GM19240 (cell line): ENCODE data around the gene PRELID2.
"Not testable (repeated sequence)": the region's sequence is repeated elsewhere in the genome, so short reads cannot be mapped to it uniquely, and the experiment has no call there.

Experiments
- DNase-seq: peaks from one replicate; pipeline ENCODE4 v3.0.0; 2011; ENCODE audit warnings: low spot score; ENCODE audit not compliant: insufficient read length

PRELID2 gene

GRCh38 chr5:145752534-145752933, 82.6 kb downstream of the PRELID2 start:
- no peak for DNase-seq

DNA sequence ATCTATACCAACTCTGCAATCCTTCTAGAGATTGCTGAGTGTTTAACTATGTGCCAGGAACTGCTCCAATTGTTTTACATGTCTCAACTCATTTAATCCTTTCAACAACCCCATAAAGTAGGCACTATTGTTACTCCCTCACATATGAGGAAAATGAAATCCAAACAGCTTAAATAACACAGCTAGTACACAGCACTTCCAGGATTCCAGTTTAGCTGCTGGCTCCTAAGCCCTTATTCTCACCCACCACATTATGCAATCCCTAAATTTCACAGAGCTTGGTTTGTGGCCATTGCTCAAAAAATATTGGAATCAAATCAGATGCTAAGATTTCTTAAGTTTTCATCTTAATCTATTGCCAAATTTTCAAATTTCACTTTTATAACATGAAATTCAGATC, 84.9 kb downstream of the PRELID2 start:
- no peak for DNase-seq

GRCh38 chr5:145743396-145744061, 91.6 kb downstream of the PRELID2 start:
- no peak for DNase-seq

DNA sequence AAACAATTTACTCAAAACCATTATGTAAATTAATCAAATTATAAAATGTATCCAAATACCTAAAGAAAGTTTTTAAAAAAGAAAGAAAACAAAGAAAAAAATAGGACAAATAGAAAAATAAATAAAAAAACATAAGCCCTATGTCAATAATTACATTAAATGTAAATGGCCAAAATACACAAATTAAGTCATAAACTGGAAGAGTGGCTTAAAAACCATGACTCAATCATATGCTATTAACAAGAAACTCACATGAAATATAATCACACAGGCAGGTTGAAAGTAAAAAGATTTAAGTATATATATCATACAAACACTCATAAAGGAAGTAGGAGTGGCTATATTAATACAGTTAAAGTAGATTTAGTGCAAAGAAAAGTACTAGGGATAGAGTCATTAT, 95.3 kb downstream of the PRELID2 start:
- DNase-seq: no peak

DNA sequence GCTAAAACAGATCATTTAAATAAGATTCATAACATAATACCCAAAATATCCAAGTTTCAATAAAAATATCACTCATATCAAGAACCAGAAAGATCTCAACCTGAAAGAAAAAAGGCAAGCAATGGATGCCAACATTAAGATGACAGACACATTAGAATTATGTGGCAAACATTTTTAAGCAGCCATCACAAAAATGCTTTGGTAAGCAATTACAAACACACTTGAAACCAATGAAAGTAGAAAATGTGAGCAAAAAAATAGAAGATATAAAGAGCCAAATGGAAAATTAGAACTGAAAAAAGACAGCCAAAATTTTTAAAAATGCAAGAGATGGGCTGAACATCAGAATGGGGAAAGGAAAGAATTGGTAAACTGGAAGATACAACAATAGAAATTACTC, 96.9 kb downstream of the PRELID2 start:
- DNase-seq: no peak

DNA sequence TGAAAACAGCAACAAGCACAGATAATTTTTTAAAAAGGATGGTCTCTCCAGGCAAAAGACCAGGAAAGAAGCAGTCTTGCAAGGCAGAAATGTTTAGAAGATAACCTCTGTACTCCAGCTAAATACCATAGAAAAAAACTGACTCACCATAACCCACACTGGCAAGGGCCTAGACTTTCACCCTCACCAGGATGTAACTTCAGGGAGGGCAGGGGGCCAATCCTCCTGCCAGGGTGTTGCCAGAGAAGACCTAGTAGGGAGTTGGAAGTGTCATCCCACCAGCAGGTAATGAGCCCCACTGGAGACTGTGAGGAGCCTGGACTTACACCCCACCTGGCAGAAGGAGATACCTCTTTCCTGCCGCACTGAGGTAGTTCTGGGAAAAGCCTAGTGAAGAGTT, 97.6 kb downstream of the PRELID2 start:
- no peak for DNase-seq

- DNase-seq: not testable (repeated sequence)
These were observed 105.2 kb downstream of the PRELID2 start for GRCh38 chr5:145729956-145730355.

GRCh38 chr5:145723516-145723915, 111.6 kb downstream of the PRELID2 start:
- DNase-seq: no peak

DNA sequence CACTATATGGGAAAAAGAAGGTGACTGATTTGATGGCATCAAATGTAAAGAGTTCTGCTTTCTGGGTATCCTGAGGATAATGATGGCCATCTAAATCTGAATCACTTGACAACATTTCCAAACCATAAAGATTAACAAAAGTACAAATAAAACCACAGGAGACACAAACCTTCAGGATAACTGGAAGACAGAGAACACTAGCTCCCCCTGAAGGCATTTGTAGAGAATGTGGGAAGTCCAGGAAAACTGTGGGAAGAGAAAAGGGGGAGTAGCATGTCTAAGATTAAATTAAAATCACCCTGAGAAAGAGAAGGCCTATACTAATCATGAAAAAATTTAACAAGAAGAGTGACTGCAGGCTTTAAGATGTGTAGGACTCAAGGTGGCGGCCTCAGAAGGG, 116.2 kb downstream of the PRELID2 start:
- DNase-seq: no peak

DNA sequence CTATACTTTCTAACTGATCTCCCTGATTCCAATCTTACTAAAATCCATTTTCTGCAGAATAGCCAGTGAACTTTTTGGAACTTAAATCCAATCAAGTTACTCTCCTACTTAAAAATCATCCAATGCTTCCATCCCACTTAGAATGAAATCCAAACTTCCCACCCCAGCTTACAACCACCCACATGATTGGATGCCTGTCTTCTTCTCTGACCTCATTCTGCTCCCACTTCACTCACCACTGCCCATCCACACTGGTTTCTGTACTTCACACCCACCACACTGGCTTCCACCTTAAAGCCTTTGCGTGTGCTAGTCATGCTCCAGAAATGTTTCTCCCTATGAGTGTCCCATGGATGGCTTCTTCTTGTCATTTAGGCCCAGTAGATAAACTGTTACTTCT, 119.7 kb downstream of the PRELID2 start:
- DNase-seq: no peak

- DNase-seq: no peak
These were observed 122.9 kb downstream of the PRELID2 start for GRCh38 chr5:145712245-145712644.

GRCh38 chr5:145711417-145711816, 123.7 kb downstream of the PRELID2 start:
- no peak for DNase-seq
